CD4-positive, alpha-beta T cell treated with Interferon gamma for 1 hour (primary cell): Measurements from ENCODE around the gene TLCD1.

Experiments used
- DNase-seq: peaks from one replicate; pipeline ENCODE4 v3.0.0-alpha.2; 2020

The TLCD1 gene

DNA sequence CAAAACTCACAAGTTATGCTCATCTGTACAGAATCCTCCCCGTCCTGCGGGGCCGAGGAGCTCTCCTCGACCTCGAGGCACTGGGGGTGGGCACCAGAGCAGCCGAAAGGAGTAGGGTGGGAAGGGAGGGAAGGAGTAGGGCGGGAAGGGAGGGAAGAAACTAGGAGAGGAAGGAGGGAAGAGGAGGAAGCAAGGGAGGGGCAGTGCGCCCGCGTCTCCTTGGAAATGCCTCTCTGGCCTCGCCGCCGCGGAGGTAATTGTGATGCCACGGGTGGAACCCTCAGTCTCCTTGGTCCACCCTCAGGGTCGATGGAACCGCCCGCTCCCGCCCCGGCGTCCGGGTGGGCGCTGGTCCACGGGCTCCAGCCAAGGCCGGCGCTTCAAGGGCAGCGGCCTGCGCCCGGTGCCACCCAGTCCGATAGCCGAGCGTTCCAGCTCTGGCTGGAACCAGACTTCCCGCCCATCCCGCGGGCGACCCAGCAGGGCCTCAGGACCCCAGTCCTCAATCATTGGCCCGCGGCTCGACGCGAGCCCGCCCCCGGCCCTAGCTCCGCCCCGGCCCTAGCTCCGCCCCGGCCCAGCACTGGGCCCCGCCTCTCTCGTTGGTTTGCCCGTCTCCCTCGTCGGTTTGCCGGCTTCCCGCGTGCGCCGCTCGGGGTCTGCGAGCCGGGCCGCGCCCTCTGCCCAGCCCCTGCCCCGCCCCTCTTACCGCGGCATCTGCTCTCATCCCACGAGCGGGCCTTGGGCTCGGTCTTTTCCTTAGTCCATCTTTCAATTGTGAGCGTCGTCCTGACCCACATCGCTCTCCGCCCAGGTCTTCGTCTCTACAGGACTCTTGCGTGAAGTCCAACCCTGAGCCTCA, 14.9 kb downstream of the TLCD1 start:
- DNase-seq: peak; percentile 88

DNA sequence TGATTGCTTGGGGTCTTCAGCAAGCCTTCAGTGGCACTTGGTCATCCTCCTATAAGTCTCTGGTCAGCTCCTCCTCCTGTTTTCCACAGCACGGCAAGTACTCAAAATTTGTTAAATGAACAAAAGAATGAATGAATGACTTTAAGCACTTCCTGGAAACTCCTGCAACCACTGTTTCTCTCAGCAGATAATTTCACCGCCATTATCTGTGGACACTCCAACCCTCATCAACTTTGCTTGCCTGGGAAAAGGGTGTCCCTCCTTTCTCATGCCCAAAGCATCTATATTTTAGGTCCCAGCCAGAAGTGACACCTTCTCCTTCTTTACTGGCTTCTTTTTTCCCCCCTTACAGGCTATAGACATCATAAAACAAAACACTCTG, 18.7 kb downstream of the TLCD1 start:
- no peak for DNase-seq

DNA sequence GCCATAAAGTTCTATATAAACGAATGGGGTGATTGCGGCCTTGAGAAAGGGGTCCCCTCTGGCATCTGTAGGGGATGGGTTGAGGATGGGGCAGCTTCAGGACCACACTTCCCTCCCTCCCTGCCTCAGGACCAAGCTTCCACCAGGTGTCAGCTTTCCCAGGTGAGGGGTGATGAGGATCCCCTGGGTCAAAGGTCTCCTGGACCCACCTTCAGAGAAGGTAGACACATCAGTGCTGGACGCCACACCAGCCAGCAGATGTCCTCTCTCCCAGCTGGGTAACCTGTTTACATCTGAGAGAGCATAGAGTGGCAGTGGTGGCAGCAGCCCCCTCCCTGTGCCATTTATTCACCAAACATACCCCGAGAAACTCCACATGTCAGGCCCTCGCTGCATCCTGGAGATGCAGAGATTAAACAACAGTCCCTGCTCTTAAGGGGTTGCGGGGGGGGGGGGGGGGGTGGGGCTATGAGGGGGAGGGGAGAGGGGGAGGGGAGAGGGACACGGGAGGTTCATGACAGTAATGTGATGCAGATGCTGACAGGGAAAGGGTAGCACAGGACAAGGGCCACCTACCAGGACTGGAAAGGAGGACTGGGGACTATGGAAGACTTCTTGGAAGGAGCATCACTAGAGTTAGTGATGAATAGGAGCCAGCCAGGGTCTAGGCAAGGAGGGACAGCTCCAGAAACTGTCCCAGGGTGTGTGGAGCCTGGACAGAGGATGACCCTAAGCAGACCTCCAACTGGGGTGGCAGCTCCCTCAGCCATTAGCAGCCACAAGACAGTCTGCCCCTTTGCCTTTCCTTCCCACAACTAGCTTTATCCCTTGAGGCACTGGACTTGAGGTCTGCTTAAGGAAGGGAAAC, 19.3 kb downstream of the TLCD1 start:
- DNase-seq: no peak

DNA sequence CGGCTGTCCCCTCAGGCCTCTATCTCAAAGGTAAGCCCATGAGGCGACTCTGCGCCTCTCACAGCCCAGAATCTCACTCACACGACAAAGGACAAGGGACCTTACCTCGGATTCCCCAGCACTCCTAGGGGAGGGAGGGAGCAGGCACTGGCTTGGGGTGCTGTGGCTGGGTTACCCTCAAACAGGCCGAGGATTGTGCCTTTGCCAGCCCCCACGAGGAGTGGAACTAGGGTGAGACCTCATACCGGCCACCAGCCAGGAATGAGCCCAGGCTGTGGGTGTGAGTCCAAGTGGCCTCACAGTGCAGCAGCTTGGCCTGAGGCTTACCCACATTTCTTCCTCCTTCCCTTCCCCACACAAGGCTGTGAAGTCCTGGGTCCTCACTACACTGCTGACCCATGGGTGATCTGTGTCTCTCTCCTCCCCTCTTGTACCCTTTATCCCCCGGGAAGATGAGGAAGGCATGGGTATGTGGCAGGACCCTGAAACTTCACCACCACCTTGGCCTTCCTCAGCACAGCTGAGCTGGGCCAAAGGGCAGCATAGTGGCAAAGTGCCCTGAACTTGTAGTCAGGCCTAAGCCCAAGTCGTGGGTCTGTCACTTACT, 20.2 kb downstream of the TLCD1 start:
- DNase-seq: no peak

DNA sequence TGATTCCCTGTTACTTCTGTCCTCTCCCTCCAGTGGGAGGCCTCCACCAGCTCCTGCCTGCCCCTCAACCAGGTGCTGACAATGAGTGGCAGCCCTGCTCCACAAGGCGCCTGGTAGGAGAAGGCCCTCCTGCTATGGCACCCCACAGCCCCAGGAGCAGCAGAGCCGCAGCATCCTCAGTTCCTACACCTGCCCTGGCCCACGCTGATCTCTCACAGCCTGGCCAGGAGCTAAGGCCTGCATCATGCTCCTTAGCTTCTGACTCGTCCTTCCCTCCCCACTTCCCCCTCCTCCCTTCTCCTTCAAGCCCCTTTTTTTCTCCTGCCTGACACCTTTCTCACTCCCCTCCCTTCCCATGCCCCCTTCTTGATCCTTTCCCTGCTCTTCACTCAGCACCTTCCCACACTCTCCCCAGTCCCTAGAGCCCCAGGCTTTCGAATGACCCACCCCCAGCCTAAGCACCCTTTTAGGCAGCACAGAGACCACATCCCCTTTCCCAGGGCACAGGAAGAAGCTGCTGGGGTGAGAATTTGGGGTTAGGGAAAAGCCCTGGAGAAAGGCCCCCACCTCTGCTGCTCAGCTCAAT, 20.9 kb downstream of the TLCD1 start:
- no peak for DNase-seq

DNA sequence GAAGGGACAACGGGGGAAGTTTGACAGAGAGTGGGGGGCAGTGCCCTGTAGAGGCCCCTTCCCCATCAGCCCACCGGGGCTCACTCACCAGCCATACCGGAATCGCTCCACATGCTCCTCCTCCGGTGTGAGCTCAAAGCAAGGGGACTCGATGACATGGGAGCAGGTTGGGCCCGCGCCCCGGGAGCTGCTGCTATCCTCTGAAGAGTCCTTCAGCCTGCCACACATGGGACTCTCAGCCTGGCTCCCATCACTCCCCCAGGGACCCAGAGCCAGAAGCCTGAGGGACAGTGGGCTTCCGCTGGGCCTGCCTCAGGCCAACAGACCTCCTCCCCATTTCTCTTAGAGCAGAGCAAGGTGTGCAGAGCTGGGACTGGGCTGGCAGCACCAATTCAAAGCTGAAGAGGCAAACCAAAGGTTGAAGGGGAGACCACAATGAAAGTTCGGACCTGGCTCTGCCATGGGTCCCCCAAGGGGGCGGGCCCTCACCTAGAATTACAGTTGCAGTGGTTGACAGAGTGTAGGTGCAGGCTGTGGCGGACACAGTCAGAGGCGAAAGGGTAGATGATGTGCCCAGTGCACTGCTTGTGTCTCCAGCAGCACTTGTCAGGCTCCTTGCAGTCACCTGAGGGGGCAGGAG, 21.7 kb downstream of the TLCD1 start:
- no peak for DNase-seq

DNA sequence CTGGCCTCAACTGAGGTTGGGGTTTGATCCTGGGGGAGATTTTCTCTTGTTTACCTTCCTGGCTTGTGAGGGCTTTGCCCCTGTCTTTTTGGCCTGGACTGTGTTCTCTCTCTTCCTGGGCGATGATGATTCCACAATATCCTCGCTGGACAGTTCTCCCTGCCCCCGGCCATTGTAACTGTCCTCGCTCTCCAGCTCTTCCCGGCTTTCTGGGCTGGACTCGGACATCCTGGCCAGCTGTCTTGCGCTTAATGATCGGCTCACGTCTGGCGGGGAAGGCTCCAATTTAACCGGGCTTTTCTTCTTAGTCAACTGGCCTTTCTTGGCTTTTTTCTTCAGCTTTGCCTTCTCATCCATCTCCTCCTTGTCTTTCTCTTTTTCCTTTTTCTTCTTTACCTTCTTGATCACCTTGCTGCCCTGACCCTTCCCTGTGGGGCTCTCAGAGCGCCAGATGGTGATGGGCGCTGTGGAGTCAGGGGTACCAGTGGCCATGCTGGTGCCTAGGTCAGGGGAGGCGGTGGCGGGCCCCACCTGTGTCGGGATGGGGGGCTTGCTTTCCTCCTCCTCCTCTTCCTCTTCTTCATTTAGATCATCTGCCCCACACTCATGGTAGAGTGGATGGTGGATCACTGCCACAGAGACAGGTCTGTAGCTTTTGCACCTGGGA, 22.3 kb downstream of the TLCD1 start:
- DNase-seq: no peak

DNA sequence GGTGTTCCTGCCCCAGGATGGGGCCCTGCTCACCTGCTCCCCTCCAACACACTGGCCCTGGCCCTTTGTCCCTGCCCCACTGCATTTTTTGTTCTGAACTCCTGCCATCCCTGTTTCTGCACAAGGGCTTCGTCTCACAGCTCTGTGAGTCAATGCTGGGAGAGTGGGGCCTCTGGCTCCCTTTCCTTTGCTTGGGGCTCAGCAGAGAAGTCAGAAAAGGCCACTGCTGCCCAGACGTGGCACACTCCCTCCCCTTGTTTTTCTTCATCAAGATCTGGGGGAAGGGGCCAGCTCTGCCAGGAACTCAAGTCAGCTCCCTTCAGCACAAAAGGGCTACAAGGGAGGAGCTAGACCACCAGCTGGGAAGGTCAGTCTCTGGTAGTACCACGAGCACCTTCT, 23.3 kb downstream of the TLCD1 start:
- no peak for DNase-seq

DNA sequence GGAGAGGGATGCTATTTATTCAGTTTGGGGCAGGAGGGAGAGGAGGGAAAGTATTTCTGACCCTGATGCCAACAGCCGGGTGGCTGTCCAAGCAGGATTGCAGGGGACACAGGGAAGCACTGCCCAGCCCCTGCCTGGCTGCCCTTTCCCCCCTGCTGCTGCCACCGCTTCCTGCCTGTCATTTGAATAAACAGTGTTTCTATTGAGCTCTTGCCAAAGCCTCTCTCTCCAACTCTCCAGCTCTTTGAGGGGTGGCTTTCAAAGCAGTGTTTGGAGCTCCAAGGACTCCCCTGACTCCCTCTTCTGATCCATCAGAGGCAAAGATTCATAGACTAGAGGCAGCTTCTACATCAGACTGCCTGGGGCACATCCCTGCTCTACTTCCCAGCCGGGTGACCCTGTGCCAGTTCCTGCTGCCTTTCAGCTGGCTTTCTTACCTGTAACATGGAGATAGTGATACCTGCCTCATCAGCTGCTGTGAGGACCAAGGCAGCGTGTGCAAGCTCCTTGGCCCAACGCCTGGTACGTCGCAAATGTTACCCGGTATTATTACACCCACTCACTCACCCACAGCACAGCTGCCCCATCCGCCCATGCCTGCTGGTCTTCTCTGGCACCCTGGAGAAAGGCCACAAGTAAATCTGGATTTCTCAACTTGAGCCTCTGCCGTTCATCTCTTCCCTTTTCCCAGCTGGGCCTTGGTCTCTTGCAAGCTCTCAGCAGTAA, 23.8 kb downstream of the TLCD1 start:
- no peak for DNase-seq

DNA sequence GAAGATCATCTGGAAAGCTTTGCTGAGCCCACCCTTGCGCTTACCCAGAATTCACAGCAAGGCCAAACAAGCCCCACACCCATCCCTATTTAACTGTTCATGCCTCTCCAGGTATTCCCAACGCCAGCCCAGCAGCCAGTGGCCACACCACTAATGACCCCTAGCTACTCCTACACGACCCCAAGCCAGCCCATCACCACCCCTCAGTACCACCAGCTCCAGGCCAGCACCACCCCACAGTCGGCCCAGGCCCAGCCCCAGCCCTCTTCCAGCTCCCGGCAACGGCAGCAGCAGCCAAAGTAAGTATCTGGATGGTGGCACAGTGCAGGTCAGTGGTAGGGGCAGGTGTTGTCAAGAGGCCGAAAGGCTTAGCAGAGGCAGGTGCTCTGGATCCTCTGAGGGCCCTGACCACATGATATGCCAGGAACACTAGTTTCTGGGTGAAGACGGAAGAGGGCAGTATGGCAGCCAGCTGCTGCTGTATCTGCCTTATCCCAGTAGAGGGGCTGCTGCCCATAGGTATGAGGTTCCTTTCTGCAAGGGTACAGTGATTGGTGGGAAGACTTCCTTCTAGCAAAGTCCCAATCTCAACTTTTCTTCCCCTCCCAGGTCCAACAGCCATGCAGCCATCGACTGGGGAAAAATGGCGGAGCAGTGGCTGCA, 25.1 kb downstream of the TLCD1 start:
- no peak for DNase-seq

DNA sequence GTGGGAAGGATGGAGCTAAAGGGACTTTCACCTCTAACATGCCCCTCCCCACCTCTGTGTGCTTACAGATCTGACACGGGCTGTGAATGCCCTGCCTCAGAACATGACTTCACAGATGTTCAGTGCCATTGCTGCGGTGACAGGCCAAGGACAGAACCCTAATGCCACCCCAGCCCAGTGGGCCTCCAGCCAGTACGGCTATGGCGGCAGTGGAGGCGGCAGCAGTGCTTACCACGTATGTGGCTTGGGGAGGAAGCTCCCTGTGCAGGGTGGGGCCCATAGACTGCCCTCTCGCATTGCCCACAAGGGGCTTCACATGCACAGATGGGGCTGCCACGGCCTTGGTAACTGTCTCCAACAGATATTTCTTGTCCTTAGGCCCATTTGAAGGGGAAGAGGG, 25.8 kb downstream of the TLCD1 start:
- no peak for DNase-seq

DNA sequence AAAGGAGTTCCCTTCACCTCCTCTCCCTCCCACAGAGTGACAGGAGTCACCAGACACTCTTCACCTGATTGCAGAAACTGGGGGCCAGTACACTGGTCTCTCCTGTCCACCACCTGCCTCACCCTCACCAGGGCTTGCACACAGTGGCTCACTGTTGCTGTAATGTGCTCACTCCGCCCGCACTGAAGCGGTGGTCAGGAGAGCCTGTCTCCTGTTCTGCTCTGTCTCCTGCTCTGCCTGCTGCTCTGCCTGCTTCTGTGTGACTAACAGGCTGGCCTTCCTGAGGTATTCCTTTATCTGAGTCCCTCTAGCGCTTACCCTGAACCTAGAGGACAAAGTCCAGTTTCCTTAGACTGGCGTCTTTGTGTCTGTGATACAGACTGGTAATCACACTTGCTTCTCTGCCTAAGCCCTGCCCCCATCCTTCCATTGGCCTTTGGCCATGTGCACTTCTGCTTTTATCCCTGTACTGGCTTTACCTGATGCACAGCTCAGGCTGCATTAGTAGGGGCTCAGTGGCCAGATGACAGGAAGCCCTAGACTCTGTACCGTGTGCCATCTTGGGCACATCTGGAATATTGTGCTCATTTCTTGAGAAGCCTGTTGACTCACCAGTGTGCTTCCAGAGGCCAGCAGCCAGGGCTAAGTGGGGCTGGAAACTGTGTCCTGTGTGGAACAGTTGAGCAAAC, 27.6 kb downstream of the TLCD1 start:
- DNase-seq: no peak

DNA sequence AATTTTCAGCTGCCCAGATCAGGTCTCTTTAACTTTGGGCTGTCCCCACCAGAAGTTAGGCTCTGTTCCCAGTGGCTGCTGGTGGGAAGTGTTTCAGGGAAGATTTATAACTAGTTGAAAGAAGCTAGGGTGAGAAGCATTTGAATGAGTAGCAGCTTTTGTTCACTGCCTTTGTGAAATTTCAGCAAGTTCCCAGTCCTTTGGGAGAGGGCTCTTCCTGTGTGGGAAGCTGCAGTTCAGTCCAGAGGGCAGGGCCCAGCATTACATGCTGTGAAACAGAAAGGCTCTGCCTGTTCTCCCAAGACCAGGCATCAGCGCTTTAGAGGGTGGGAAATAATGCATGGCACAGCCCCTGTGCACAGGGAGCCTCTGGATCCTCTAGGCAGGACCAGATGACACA, 32.2 kb downstream of the TLCD1 start:
- no peak for DNase-seq

DNA sequence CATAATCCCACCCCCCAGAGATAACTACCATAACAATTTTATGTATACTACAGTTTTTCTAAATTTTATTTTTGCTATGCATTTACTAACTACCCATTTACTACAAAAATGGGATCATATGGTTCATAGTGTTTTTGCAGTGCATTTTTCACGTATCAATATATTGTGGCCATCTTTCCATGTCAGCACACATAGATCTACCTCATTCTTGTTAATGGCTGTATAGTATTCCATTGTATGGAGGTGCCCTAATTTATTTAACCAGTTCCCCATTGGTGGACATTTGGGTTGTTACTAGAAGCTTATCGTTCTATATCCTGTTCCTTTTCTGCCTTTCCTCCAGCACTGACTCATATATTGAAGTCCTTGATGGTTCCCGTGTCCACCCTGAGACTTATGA, 37.0 kb downstream of the TLCD1 start:
- DNase-seq: no peak

DNA sequence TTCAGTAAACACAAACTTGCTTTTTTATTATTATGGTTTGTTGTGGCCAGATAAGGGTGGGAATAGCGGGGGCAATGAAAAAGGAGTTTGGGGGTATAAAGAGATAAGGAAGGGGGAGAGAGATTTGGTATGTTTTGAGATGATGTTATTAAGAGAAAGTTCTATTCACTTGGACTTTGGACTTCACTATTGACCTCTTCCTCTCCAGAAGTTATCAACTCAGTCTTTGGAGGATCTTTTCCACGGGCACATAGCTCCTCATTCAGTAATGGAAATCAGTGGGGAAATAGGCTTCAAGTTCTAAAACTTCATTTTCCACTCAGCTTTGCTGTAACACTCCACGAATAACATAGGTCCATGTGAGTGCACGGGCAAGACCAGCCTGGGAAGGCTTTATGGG, 37.6 kb downstream of the TLCD1 start:
- DNase-seq: no peak

DNA sequence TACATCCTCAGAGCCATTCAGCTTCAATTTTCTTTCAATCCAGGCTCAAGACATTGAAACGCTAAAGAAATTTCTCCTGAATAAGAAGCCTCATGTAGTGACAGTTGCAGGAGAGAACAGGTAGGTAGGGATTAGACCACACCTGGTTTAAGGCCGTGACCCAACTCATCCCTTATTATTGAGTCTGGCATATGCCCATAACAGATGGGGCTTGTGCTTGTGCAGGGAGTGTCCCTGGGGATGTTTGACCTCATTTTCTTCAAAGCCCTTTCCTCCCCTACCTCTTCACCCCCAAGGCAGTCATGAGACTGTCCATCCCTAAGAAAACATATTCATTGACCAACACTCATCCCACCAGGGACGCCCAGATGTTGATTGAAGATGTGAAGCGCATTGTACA, 39.7 kb downstream of the TLCD1 start:
- DNase-seq: no peak

DNA sequence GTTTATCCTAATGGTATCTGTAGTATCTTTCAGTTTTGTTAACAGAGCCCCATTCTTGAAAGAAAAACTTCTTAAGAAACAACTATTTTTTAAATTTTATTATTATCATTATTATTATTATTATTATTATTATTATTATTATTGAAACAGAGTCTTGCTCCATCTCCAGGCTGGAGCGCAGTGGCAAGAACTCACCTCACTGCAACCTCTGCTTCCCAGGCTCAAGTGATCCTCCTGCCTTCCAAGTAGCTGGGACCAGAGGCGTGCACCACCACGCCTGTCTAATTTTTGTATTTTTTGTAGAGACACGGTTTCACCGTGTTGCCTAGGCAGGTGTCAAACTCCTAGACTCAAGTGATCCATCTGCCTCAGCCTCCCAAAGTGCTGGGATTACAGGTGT, 40.7 kb downstream of the TLCD1 start:
- DNase-seq: no peak

DNA sequence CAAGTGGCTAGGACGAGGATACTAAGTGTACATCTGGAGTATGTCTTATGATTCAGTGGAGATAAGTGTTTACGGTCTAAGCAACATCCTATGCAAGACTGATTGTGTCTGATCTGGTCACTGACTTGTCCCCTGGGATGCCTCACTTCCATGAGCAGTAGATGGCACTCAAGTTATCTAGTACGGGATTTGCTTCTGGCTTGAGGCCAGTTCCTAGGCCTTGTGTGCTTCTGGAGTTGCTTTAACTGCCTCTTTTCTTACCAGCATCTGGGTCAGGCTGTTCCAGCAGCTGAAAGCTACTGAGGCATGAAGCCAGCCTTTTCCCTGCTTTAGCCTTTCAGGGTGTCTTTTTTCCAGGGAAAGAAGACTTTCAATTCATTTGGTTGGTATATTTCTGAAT, 41.1 kb downstream of the TLCD1 start:
- DNase-seq: no peak

DNA sequence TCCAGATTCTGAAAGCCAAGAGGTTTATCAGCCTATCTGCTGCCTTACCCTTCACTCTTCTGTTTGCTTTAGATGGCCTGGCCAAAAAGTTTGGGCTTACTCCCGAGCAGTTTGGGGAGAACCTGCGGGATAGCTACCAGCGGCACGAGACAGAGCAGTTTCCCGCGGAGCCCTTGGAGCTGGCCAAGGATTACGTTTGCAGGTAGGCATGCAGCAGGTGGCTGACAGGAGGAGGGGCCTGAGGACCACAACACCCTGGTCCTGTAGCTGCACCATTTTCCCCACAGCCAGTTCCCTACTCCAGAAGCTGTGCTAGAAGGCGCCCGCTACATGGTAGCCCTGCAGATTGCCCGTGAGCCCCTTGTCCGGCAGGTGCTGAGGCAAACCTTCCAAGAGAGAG, 43.4 kb downstream of the TLCD1 start:
- DNase-seq: no peak

DNA sequence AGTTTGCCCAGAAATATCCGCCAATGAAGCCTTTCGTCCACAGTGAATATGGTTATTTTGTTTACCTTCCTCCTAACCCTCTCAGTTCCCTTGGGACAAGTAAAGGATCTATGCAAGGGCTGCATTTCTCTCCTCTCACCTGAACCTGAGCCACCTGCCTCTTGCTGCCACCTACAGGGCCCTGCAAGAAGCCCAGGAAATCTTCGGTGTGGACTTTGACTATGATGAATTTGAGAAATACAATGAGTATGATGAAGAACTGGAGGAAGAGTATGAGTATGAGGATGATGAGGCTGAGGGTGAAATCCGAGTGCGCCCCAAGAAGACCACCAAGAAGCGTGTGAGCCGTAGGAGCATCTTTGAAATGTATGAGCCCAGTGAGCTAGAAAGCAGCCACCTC, 50.1 kb downstream of the TLCD1 start:
- DNase-seq: no peak
